K562 (cell line): ENCODE measurements around the gene LILRA6. TPM values are rescaled to one million over a fixed set of nuclear protein-coding genes. Genes with fewer than 3 reads are reported as not detected.

ENCODE experiments used
- CBX1 ChIP-seq: sonication (generic); IDR thresholded peaks from 2 replicates; pipeline ENCODE4 v1.6.1; 2016; ENCODE audit warnings: antibody characterized with exemption, low read depth, mild to moderate bottlenecking
- FOXA3 ChIP-seq, 2 experiments: fragments of 450-650 bp in 1 of 2; sonication (generic) in 1 of 2; formaldehyde crosslinking; IDR thresholded peaks in 1 of 2; conservative IDR thresholded peaks in 1 of 2; 2 replicates each; pipeline versions ENCODE4 v1.4.0 to v1.8.0; 2020 to 2022; ENCODE audit warnings: mild to moderate bottlenecking in 2 of 2, missing genetic modification reagents in 1 of 2
- GTF2E2 ChIP-seq: fragments of 200-800 bp; sonication (Bioruptor generic); IDR thresholded peaks from 2 replicates; pipeline ENCODE4 v1.6.1; 2016; ENCODE audit warnings: missing genetic modification characterization, missing compliant biosample characterization
- HDAC3 ChIP-seq: fragments of 450-650 bp; IDR thresholded peaks from 2 replicates; pipeline ENCODE4 v1.6.1; 2018; ENCODE audit warnings: borderline replicate concordance, mild to moderate bottlenecking, moderate library complexity; ENCODE audit not compliant: partially characterized antibody
- HMG20A ChIP-seq: fragments of 450-650 bp; formaldehyde crosslinking; conservative IDR thresholded peaks from 2 replicates; pipeline ENCODE4 v1.4.0; 2020; ENCODE audit warnings: mild to moderate bottlenecking, mixed read lengths
- HNRNPLL ChIP-seq: fragments of 200-400 bp; formaldehyde crosslinking; IDR thresholded peaks from 2 replicates; pipeline ENCODE4 v1.6.1; 2017; ENCODE audit warnings: low read length, low read depth, mild to moderate bottlenecking; ENCODE audit not compliant: poor library complexity, severe bottlenecking
- MECOM ChIP-seq: fragments of 250-450 bp; sonication (Bioruptor Pico); IDR thresholded peaks from 2 replicates; pipeline ENCODE4 v1.8.0; 2022; ENCODE audit warnings: inconsistent platforms
- MYC ChIP-seq, 2 experiments: fragments of 250-450 bp in 1 of 2; sonication (Bioruptor Pico) in 1 of 2; IDR thresholded peaks; 2 replicates each; pipeline versions ENCODE4 v1.5.1 to v1.6.1; 2012 to 2021; ENCODE audit warnings: low read depth in 2 of 2, borderline replicate concordance in 1 of 2, improper control_type of control experiment in 1 of 2, low read length in 1 of 2, mild to moderate bottlenecking in 1 of 2, moderate library complexity in 1 of 2
- POLR2B ChIP-seq: fragments of 450-650 bp; IDR thresholded peaks from 2 replicates; pipeline ENCODE4 v1.6.1; 2018; ENCODE audit warnings: low read depth; ENCODE audit not compliant: partially characterized antibody
- TEAD1 ChIP-seq, 2 experiments: fragments of 450-650 bp in 1 of 2; sonication (generic) in 1 of 2; formaldehyde crosslinking; IDR thresholded peaks; 2 replicates each; pipeline versions ENCODE4 v1.4.0 to v1.8.0; 2020 to 2022; ENCODE audit warnings: mild to moderate bottlenecking in 2 of 2, missing genetic modification reagents in 1 of 2
- polyA plus RNA-seq, 8 experiments: library from polyadenylated mRNA; depleted of rRNA in 4 of 8; stranded (reverse) in 5 of 8; unstranded in 3 of 8; fragments of >200 nt; fragmentation: Nextera tagmentation in 2 of 8; fragmentation: Illumina TruSeq in 1 of 8; extraction: Ambion mirVana in 2 of 8; extraction: Trizol in 1 of 8; gene quantifications; 2 replicates each; pipeline versions ENCODE4 v1.2.1 to v1.2.3, GENCODE V29; 2011 to 2014; ENCODE audit warnings: inconsistent platforms in 1 of 8, missing spikeins in 1 of 8
- total RNA-seq, 7 experiments: library from RNA; depleted of rRNA in 6 of 7; stranded (reverse); fragments of >200 nt in 6 of 7; fragmentation: Illumina TruSeq in 2 of 7; extraction: Trizol in 2 of 7; gene quantifications; 2 replicates each; pipeline versions ENCODE4 v1.2.1 to v1.2.3, GENCODE V29; 2011 to 2021; ENCODE audit warnings: low replicate concordance in 1 of 7
- TF ChIP-seq, protein P1 (sequence below): IDR thresholded peaks from 2 replicates; pipeline ENCODE4 v1.6.1; 2011; ENCODE audit not compliant: insufficient read length; ENCODE audit errors: extremely low read depth
- TF ChIP-seq, protein P2 (sequence below): sonication (generic); formaldehyde crosslinking; IDR thresholded peaks from 2 replicates; pipeline ENCODE4 v1.8.0; 2022; ENCODE audit warnings: mild to moderate bottlenecking, low read depth, missing genetic modification reagents
- TF ChIP-seq, protein P3 (sequence below): fragments of 450-650 bp; formaldehyde crosslinking; IDR thresholded peaks from 2 replicates; pipeline ENCODE4 v1.4.0; 2020; ENCODE audit warnings: mild to moderate bottlenecking, moderate library complexity
- TF ChIP-seq, protein P4 (sequence below): sonication (generic); formaldehyde crosslinking; IDR thresholded peaks from 2 replicates; pipeline ENCODE4 v1.8.0; 2022; ENCODE audit warnings: mild to moderate bottlenecking, missing genetic modification reagents

Gene LILRA6
- total and polyA plus RNA-seq, 9 of the 15 experiments (the other 6 are each of a cell fraction or from before 2014, with no cell fraction given), result 0.03 TPM; not detected in 8

DNA sequence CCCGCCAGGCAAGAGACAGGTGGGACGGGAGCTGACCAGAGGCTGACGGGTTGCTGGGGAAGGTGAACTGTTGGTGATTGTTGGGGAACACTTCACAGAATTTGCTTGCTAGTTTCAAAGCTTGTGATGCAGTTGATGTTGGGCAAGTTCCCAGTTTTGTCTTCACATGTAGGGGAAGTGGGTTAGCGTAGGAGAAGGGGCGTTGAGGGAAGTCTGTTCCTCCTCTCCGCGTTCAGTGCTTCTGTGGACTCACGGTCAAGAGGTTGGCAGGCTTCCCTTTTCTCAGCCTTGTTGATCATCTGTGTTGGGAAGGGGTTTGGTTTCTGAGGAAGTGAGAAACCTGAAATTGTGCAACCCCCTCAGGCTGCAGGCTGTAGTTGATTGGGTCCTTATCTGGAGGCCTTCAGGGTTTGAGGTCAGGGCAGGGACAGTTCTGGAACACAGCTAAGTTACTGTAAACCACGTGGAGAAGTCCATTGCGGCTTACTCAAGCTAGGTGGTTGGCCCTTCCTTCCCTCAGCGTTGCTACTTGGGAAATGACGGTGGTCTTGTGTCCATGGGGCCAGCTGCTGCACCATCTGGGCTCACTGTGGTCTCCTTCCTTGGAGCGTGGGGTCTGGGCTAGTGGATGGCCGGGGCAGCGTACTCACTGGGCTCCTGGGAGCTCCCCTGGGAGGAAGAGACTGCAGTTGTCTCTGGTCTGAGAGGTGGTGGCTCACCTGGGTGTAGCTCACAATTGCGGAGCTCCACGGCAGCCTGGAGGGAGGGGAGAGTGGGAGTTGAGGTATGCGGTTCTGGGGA, 34.4 kb downstream of the LILRA6 start (continued):
- TF ChIP-seq, protein P1, sequence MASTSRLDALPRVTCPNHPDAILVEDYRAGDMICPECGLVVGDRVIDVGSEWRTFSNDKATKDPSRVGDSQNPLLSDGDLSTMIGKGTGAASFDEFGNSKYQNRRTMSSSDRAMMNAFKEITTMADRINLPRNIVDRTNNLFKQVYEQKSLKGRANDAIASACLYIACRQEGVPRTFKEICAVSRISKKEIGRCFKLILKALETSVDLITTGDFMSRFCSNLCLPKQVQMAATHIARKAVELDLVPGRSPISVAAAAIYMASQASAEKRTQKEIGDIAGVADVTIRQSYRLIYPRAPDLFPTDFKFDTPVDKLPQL, result no peak
- no peak for TF ChIP-seq HMG20A (CRISPR knock-in tag)
- no peak for TF ChIP-seq GTF2E2
- peak; percentile 88 for TF ChIP-seq HDAC3
- TF ChIP-seq MYC (IDR thresholded peaks at IDR 0.05; ENCODE audit: low read depth, low read length), result peak; percentile 97
- TF ChIP-seq MYC (CRISPR knock-in tag; IDR thresholded peaks at IDR 0.05; ENCODE audit: borderline replicate concordance, low read depth), result peak; percentile 36; the same call in 1 of the 2 replicates
- peak; percentile 56 for TF ChIP-seq HNRNPLL
- TF ChIP-seq, protein P2, sequence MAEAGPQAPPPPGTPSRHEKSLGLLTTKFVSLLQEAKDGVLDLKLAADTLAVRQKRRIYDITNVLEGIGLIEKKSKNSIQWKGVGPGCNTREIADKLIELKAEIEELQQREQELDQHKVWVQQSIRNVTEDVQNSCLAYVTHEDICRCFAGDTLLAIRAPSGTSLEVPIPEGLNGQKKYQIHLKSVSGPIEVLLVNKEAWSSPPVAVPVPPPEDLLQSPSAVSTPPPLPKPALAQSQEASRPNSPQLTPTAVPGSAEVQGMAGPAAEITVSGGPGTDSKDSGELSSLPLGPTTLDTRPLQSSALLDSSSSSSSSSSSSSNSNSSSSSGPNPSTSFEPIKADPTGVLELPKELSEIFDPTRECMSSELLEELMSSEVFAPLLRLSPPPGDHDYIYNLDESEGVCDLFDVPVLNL (CRISPR knock-in tag), result no peak
- peak; percentile 92 for TF ChIP-seq POLR2B
- peak; percentile 66 to 89; a peak in 3 of 4 replicates for TF ChIP-seq FOXA3 (CRISPR knock-in tag; conservative IDR thresholded peaks at IDR 0.05 in 1 of 2, IDR thresholded peaks at IDR 0.05 in 1 of 2)
- TF ChIP-seq MECOM (CRISPR knock-in tag), result no peak
- TF ChIP-seq, protein P3, sequence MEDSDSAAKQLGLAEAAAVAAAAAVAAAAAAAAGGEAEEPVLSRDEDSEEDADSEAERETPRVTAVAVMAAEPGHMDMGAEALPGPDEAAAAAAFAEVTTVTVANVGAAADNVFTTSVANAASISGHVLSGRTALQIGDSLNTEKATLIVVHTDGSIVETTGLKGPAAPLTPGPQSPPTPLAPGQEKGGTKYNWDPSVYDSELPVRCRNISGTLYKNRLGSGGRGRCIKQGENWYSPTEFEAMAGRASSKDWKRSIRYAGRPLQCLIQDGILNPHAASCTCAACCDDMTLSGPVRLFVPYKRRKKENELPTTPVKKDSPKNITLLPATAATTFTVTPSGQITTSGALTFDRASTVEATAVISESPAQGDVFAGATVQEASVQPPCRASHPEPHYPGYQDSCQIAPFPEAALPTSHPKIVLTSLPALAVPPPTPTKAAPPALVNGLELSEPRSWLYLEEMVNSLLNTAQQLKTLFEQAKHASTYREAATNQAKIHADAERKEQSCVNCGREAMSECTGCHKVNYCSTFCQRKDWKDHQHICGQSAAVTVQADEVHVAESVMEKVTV, result peak; percentile 18; the same call in 1 of the 2 replicates
- TF ChIP-seq, protein P4, sequence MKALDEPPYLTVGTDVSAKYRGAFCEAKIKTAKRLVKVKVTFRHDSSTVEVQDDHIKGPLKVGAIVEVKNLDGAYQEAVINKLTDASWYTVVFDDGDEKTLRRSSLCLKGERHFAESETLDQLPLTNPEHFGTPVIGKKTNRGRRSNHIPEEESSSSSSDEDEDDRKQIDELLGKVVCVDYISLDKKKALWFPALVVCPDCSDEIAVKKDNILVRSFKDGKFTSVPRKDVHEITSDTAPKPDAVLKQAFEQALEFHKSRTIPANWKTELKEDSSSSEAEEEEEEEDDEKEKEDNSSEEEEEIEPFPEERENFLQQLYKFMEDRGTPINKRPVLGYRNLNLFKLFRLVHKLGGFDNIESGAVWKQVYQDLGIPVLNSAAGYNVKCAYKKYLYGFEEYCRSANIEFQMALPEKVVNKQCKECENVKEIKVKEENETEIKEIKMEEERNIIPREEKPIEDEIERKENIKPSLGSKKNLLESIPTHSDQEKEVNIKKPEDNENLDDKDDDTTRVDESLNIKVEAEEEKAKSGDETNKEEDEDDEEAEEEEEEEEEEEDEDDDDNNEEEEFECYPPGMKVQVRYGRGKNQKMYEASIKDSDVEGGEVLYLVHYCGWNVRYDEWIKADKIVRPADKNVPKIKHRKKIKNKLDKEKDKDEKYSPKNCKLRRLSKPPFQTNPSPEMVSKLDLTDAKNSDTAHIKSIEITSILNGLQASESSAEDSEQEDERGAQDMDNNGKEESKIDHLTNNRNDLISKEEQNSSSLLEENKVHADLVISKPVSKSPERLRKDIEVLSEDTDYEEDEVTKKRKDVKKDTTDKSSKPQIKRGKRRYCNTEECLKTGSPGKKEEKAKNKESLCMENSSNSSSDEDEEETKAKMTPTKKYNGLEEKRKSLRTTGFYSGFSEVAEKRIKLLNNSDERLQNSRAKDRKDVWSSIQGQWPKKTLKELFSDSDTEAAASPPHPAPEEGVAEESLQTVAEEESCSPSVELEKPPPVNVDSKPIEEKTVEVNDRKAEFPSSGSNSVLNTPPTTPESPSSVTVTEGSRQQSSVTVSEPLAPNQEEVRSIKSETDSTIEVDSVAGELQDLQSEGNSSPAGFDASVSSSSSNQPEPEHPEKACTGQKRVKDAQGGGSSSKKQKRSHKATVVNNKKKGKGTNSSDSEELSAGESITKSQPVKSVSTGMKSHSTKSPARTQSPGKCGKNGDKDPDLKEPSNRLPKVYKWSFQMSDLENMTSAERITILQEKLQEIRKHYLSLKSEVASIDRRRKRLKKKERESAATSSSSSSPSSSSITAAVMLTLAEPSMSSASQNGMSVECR, result peak; percentile 74
- peak in 1 of 2 experiments; percentile 66; a peak in 2 of 4 replicates for TF ChIP-seq TEAD1 (CRISPR knock-in tag; IDR thresholded peaks at IDR 0.05)
- TF ChIP-seq CBX1, result peak; percentile 72; the same call in 1 of the 2 replicates
